Vagina (tissue), 2 donors: ENCODE data around the gene EVX2. TPM values are rescaled to one million over a fixed set of nuclear protein-coding genes. Genes with fewer than 3 reads are reported as not detected.

Source experiments
- DNase-seq, 2 donors: peaks; one replicate each; pipeline ENCODE4 v3.0.0-alpha.2; 2017; ENCODE audit errors: extremely low spot score in 2 of 2
- H3K27ac ChIP-seq: fragments of 200-600 bp; sonication (generic); one replicate; pipeline ENCODE4 v1.5.1; 2019
- H3K27me3 ChIP-seq: fragments of 200-600 bp; sonication (generic); one replicate; pipeline ENCODE4 v1.5.1; 2019
- H3K36me3 ChIP-seq, 2 donors: fragments of 200-600 bp; sonication (generic); one replicate each; pipeline ENCODE4 v1.5.1; 2017 to 2019
- H3K4me1 ChIP-seq: fragments of 200-600 bp; sonication (generic); one replicate; pipeline ENCODE4 v1.5.1; 2019
- H3K4me3 ChIP-seq, 2 donors: fragments of 200-600 bp; sonication (generic); 1 replicate in 1 of 2; 2 replicates in 1 of 2; pipeline ENCODE4 v1.5.1; 2016 to 2019
- H3K9me3 ChIP-seq: fragments of 200-600 bp; sonication (generic); one replicate; pipeline ENCODE4 v1.5.1; 2019
- POLR2A ChIP-seq, 2 donors: fragments of 450-650 bp; IDR thresholded peaks; one replicate each; pipeline ENCODE4 v1.6.1; 2017; ENCODE audit warnings: antibody characterized with exemption in 2 of 2, mild to moderate bottlenecking in 2 of 2, moderate library complexity in 2 of 2
- POLR2AphosphoS5 ChIP-seq, 2 donors: sonication (generic); formaldehyde crosslinking; IDR thresholded peaks; one replicate each; pipeline ENCODE4 v1.9.0; 2017; ENCODE audit warnings: antibody characterized with exemption in 2 of 2, mild to moderate bottlenecking in 2 of 2, low read depth in 1 of 2; ENCODE audit not compliant: insufficient read depth in 1 of 2
- intact Hi-C: fragments of 100-400 bp; cut with DNase I; formaldehyde crosslinking; loops from one replicate; pipeline ENCODE4 v1.15.1; 2023
- total RNA-seq: library from RNA; depleted of rRNA; stranded (reverse); fragments of >200 nt; gene quantifications from one replicate; pipeline ENCODE4 v1.2.3, GENCODE V29; 2016
- TF ChIP-seq, protein P1 (sequence below), 3 experiments: fragments of 450-650 bp in 2 of 3; fragments of 200-600 bp in 1 of 3; sonication (generic) in 1 of 3; IDR thresholded peaks; one replicate each; pipeline ENCODE4 v1.5.1; 2017 to 2019; ENCODE audit warnings: antibody characterized with exemption in 3 of 3, mild to moderate bottlenecking in 2 of 3, moderate library complexity in 2 of 3

Gene EVX2
- total RNA-seq, 1 donor from 2014 or later = 0.98 TPM

GRCh38 chr2:176099728-176100546 is 16.2 kb upstream of the EVX2 start, which contains the start of gene HOXD12:
HOXD12 (plus strand) TSS chr2:176099795; CDS start chr2:176099802, 7 bp downstream.
- Histone ChIP-seq H3K4me1 (peaks cover 60% of the 10 kb centered on the region), H3K36me3 (no peaks in the 10 kb centered on the region), H3K9me3 (no peaks in the 10 kb centered on the region), H3K27ac (peak within 1 kb of the TSS; percentile 91), H3K27me3 (no peaks in the 10 kb centered on the region), H3K4me3 (peak within 1 kb of the TSS; percentile 48 to 54)
- intact Hi-C loops = no loop called here
- TF ChIP-seq POLR2AphosphoS5 (IDR thresholded peaks at IDR 0.05; ENCODE audit: insufficient read depth in 1 of 2, low read depth in 1 of 2) (peak in 1 of 2 donors; percentile 71), POLR2A (IDR thresholded peaks at IDR 0.05) (no peak)
- TF ChIP-seq, protein P1, sequence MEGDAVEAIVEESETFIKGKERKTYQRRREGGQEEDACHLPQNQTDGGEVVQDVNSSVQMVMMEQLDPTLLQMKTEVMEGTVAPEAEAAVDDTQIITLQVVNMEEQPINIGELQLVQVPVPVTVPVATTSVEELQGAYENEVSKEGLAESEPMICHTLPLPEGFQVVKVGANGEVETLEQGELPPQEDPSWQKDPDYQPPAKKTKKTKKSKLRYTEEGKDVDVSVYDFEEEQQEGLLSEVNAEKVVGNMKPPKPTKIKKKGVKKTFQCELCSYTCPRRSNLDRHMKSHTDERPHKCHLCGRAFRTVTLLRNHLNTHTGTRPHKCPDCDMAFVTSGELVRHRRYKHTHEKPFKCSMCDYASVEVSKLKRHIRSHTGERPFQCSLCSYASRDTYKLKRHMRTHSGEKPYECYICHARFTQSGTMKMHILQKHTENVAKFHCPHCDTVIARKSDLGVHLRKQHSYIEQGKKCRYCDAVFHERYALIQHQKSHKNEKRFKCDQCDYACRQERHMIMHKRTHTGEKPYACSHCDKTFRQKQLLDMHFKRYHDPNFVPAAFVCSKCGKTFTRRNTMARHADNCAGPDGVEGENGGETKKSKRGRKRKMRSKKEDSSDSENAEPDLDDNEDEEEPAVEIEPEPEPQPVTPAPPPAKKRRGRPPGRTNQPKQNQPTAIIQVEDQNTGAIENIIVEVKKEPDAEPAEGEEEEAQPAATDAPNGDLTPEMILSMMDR (IDR thresholded peaks at IDR 0.05) = no peak
- DNase-seq = no peak

- TF ChIP-seq POLR2A (IDR thresholded peaks at IDR 0.05) (no peak), POLR2AphosphoS5 (IDR thresholded peaks at IDR 0.05; ENCODE audit: insufficient read depth in 1 of 2, low read depth in 1 of 2) (no peak)
- TF ChIP-seq, protein P1 (IDR thresholded peaks at IDR 0.05) = no peak
- H3K36me3 ChIP-seq = no peaks in the 10 kb centered on the region
- H3K4me3 ChIP-seq = peak overlapping the region; percentile 48 to 54
- intact Hi-C loops = no loop called here
- no peaks in the 10 kb centered on the region for H3K27me3 ChIP-seq
- no peak for DNase-seq
- no peaks in the 10 kb centered on the region for H3K9me3 ChIP-seq
- H3K27ac ChIP-seq = peak overlapping the region; percentile 91
- peaks cover 53% of the 10 kb centered on the region for H3K4me1 ChIP-seq
These were observed 15.5 kb upstream of the EVX2 start for GRCh38 chr2:176099159-176099727.

DNA sequence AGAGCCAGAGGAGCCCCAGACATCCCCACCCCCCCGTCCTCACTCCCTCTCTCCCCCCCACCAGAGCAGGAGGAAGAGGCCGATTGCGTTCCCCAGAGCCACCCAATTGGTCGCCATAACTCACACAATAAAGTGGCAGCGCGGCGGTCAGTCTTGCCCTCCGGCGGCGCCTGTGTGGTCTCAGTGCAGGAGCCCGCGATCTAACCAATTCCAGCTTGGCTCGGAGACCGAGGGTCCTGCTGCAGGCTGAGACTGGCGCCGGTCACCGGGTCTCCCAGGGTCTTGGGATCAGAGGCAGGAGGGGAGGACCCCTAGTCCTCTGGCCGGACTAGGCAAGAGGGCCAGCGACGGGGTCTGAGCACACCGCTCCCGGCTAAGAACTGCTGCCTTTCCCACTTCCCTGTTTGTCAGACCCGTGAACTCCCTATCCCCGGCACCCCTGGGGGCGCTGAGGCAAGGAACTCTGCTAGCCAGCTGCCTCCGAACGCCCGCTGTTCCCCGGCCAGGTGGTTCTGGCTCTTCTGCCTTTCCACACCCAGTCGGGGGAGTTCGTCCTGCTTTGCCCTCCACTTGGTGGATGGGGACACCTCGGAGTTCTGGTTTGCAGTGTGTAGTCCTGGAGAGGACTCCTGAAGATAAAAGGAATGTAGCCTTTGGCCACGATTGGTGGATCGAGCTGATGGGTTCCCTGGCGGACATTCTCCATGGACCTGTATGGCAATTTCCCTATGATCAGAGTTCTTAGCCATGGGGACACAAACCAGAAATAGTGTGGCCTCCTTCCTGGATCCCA is 14.8 kb upstream of the EVX2 start:
- no peaks in the 10 kb centered on the region for H3K27me3 ChIP-seq
- H3K36me3 ChIP-seq = no peaks in the 10 kb centered on the region
- H3K4me1 ChIP-seq = peaks cover 46% of the 10 kb centered on the region
- H3K27ac ChIP-seq = peak overlapping the region; percentile 91
- no peak for TF ChIP-seq POLR2A (IDR thresholded peaks at IDR 0.05)
- peak in 1 of 2 donors; percentile 41 for TF ChIP-seq POLR2AphosphoS5 (IDR thresholded peaks at IDR 0.05; ENCODE audit: insufficient read depth in 1 of 2, low read depth in 1 of 2)
- H3K4me3 ChIP-seq = peak overlapping the region; percentile 48 to 54
- no peak for DNase-seq
- intact Hi-C loops = no loop called here
- H3K9me3 ChIP-seq = no peaks in the 10 kb centered on the region

- TF ChIP-seq, protein P1 (IDR thresholded peaks at IDR 0.05) = peak in 1 of 3 experiments; percentile 4
- TF ChIP-seq POLR2A (IDR thresholded peaks at IDR 0.05) (peak in 1 of 2 donors; percentile 42), POLR2AphosphoS5 (IDR thresholded peaks at IDR 0.05; ENCODE audit: insufficient read depth in 1 of 2, low read depth in 1 of 2) (no peak)
- Histone ChIP-seq H3K27ac (peak overlapping the region; percentile 91), H3K4me3 (peak overlapping the region; percentile 48 to 54), H3K36me3 (no peaks in the 10 kb centered on the region), H3K9me3 (no peaks in the 10 kb centered on the region), H3K27me3 (no peaks in the 10 kb centered on the region), H3K4me1 (peaks cover 39% of the 10 kb centered on the region)
- no peak for DNase-seq
- intact Hi-C loops = no loop called here
These were observed 14.1 kb upstream of the EVX2 start for GRCh38 chr2:176097820-176098365.
